DMS79 (cell line): ENCODE results near the gene TIMM22.
"Not testable (repeated sequence)": the region's sequence is repeated elsewhere in the genome, so short reads cannot be mapped to it uniquely, and the experiment has no call there.

Experiments used
- DNase-seq: peaks from one replicate; lab custom pipeline; 2025; lab: John Stamatoyannopoulos, UW

Gene TIMM22

DNA sequence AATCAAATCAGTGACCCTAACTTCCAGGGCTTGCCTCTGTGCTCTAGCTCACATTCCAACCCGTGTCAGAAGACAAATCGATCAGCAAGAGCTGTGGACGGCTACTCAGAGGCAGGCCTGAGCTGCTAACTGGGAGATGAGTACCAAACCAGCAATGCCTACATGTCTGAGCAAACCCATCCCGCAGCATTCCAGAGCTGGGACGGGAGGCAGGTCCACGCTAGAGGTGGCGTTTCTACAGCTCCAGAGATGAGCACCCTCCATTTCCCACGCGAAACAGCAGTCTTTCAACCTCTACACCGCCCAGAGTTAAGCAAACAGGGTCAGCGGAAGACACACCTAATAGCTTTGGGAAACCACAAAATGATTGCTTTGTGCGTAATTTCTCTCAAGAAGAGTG is 23.9 kb upstream of the TIMM22 start:
- DNase-seq = no peak

DNA sequence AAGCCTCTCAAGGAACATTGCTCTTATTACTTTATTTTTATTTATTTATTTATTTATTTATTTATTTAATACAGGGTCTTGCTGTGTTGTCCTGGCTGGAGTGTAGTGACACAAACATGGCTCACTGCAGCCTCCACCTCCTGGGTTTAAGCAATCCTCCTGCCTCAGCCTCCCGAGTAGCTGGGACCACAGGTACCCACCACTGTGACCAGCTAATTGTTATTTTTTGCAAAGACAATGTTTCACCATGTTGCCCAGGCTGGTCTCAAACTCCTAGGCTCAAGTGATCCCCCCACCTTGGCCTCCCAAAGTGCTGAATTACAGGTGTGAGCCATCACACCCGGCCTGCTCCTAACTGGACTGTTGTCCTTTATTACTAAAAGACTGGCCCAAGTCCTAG is 22.2 kb upstream of the TIMM22 start:
- DNase-seq = not testable (repeated sequence)

DNA sequence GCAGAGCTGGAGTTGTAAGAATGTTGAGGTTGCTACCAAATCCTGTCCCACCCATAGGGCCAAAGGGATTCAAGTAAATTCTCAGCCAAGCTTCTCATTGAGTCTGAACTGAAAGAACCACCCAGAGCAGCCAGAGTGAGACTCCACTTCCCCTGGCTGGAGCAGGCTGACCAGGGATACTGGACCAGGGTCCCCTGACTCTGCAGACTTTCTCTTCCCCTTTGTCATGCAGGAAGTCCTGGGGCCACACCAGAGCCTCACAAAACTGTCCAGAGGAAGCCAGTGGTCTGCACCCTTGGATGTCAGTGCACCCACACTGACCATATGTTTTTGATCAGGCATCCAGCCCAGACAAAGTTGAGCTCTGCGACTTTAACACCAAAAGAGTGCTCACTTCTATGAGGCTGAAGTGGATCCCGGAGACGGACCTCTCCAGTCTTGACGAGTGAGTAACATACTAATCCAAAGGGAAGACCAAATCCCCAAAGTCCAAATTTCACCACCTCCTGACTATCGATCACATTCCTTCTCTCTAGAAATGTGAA is 21.5 kb upstream of the TIMM22 start:
- no peak for DNase-seq

- DNase-seq = no peak
These were observed 20.6 kb upstream of the TIMM22 start for GRCh38 chr17:976312-976711.

DNA sequence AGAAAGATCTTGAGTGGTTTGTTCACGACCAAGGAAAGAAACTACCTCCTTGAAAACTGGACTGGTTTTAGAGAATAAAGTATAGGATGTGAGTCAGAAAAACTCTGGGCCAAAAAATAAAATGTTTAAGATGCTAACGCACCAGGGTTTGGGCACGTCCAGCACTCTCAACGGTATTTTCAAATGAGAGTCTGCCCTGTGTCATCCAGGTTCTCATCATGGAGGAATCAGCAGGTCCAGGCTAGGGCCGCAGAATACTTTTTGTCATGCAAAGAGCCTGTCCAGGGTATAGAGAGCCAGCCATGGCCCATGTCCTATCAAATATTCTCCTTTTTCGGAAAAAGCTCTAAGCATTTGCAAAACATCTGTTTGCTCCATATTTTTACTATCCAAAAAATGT is 19.8 kb upstream of the TIMM22 start:
- DNase-seq = no peak

- no peak for DNase-seq
These were observed 18.5 kb upstream of the TIMM22 start for GRCh38 chr17:978103-979093.

DNA sequence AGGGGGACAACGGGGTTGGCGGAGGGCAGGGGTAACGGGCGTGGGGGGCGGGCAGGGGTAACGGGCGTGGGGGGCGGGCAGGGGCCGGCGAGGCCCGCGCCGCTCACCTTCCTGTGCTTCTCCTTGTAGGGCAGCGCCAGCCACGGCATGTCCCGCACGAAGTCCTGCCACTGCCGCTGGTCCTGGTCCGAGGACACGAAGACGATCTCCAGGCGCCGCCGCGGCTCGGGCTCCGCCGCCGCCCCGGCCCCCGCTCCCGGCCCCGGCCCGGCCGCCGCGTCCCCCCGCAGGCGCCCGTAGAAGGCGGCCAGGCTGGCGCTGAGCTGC is 17.8 kb upstream of the TIMM22 start:
- no peak for DNase-seq

- DNase-seq = peak; percentile 19
These were observed 17.2 kb upstream of the TIMM22 start, which contains the start of gene NXN for GRCh38 chr17:979539-980405. Gene NXN, minus strand, starts transcription at chr17:979776.

DNA sequence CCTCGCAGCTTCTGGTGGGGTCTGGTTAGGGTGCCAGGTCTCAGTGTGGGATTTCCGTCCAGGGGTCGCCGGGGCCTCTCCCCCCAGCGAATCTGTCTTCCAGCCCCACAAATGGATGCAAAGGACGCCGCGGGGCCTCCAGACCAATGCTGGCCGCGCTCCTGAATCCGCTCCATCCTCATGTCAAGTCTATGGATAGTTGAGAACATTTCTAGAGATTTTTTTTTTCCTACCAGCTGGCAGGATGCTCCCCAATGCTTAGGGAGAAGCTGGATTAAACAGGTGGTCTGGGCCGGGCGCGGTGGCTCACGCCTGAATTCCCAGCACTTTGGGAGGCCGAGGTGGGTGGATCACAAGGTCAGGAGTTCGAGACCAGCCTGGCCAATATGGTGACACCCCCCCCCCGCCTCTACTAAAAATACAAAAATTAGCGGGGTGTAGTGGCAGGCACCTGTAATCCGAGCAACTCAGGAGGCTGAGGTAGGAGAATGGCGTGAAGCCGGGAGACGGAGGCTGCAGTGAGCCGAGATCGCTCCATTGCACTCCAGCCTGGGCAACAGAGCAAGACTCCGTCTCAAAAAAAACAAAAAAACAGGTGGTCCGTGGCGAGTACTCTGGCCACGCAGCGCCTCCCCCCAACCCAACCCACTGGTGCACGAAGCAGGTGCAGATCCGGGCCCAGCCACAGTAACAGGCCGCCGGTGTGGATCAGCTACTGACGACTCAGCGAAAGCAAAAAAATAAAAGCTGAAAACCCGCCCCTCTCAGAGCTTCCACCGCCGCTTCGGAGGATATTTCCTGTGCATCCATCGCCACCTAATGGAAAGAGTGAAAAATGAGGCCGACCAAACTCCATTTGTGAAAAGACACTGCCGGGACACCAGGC is 16.3 kb upstream of the TIMM22 start:
- DNase-seq = peak; percentile 26

DNA sequence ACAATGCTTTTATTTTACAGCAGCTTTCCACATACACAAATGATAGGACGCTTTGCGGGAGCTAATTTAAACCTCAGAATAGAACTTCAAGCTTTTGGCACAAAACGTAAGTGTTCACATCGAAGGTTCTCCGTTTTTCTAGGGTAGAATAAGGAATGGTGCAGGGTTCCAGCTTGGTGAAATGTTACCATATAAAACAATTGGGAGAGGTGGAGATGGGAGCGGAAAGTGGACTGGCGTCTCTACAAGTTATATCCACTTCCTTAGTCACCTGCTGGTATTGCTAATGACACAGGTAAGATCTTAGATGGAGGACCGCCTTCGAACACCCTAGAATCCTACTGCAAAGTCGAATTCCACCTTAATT is 15.7 kb upstream of the TIMM22 start:
- DNase-seq = no peak

DNA sequence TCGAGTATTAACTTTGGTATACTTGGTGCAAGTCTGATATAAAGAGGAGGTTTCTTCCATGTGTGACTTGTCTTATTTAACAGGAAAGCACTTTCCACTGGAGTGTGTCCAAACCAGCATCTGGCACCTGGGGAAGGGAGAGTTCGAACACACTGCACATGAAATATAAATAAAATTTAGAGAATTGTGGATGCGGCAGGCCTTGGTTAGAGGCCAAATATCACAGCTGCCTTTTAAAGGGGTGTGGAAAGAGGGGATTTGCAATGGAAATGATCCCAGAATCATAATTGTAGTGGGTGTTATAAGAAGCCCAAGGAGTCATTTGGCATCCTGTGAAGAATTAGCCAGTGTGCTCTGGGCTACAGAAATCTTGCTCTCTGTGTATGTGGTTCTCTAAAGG is 13.0 kb upstream of the TIMM22 start:
- no peak for DNase-seq

DNA sequence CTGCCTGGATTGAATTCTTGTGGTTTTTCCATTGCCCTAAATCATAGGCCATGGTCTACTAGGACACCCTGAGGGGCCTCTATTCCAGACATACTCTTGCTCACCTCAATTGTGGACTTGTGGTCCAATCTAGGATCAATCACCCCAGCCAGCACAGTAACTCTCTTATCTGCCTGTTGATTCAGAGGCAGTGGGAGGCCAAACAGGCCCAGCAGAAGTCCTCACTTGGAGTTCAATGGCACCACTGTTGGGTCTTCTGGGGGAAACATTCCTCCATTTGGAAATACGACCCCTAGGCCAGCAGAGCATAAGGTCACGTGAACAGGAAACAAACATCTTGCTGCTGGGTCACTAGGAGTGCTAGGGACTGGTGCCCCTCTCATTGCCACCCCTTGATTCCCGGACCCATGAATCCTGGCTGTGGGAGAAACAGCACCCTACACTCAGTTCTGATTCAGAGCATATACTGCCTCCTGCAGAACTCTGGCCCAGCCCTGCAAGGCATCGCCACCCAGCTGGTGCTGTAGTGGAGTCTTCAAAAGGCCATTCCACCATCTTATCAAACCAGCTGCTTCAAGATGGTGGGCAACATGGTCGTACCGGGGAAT is 10.5 kb upstream of the TIMM22 start:
- no peak for DNase-seq

- DNase-seq = no peak
These were observed 9.0 kb upstream of the TIMM22 start for GRCh38 chr17:987931-988330.

GRCh38 chr17:988561-988960 is 8.4 kb upstream of the TIMM22 start:
- no peak for DNase-seq

DNA sequence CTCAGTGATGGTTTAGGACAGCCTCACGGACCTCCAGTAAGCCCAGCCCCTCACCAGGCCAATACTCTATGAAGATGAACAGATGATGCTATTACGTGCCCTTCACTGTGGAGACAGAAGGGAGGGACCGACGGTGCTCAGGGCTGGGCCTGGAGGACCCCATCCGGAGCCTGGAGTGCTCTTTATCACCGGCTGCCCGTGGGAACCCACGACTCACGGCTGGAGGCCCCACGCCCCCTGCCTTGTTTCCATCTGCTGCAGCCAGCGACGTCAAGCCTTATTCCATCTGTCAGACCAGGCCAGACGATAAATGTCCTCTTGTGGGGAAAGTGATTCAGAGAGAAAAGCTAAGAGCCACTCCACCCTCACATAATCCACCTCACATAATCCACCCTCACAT is 4.0 kb upstream of the TIMM22 start:
- DNase-seq = no peak

- not testable (repeated sequence) for DNase-seq
These were observed 1.6 kb upstream of the TIMM22 start for GRCh38 chr17:995324-995723.

DNA sequence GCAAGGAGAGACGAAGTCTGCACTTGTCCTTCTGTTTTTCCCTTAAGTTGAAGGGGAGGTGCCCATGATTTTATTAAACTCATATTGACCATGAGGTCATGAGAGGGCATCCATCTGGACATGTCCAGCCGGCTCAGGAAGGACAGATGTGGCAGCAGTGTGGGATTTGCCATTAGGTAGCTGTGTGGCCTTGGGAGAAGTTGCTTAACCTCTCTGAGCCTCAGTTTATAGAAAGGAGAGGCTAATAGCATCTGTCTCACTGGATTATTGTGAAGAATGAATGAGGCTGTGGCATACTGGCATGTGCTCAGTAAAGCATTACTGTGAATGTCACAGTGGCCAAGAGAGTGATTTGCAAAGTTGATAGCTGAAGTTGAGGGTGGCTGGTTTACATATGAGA is 1.2 kb downstream of the TIMM22 start:
- no peak for DNase-seq

GRCh38 chr17:1000597-1001461 is 3.9 kb downstream of the TIMM22 start:
- no peak for DNase-seq

DNA sequence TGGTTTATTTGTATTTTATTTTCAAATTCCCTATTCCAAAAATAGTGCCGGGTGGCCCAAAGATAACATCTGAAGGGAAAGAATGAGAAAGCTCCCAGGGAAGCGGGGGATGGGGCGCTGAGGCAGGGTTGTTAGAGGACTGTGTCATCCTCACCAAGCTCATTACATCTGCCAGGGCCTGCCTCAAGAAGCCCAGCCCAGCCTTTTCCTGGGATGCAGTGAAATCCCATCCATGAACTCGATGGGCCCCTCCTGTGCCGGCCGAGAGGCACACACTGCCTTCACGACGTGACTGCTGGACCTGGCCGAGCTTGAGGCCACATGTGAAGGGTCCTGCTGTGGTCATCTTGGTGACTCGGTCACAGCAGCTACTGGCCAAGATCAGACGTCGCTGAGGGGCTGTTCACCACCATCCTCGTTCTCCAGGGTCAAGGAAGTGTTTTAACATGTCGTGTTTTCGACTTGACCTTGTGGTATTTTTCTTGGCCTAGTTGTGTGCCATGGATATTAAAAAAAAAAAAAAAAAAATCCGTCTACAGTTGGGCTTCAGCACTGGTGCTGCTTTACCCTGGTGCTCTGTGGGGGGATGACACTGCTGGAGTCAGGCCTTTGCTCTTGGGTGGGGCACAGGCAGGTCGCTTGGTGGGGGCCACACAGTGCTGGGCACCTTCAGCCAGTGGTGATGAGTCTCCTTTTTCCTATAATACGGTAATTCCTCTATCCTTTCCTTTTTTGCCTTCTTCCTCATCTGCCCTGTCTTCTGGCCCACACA is 4.9 kb downstream of the TIMM22 start:
- no peak for DNase-seq

GRCh38 chr17:1002412-1002753 is 5.5 kb downstream of the TIMM22 start:
- no peak for DNase-seq
